PFSK-1 (cell line): ENCODE measurements around the gene ITGB1.

ENCODE experiments used
- FOXP2 ChIP-seq: optimal IDR thresholded peaks from 2 replicates; pipeline ENCODE3; 2011; ENCODE audit warnings: borderline replicate concordance, control low read depth, inconsistent platforms; ENCODE audit not compliant: insufficient read depth; ENCODE audit errors: extremely low read length, extremely low read depth
- POLR2AphosphoS5 ChIP-seq: IDR thresholded peaks from 2 replicates; pipeline ENCODE4 v1.6.1; 2012; ENCODE audit warnings: low read depth, mild to moderate bottlenecking, control low read depth, low read length, moderate library complexity
- SIN3A ChIP-seq: IDR thresholded peaks from 2 replicates; pipeline ENCODE4 v1.6.1; 2012; ENCODE audit warnings: mild to moderate bottlenecking, low read length, moderate library complexity, borderline replicate concordance; ENCODE audit not compliant: insufficient read depth
- TAF1 ChIP-seq: IDR thresholded peaks from 2 replicates; pipeline ENCODE4 v1.6.1; 2012; ENCODE audit warnings: low read length, control low read depth, borderline replicate concordance; ENCODE audit not compliant: insufficient read depth
- TF ChIP-seq, protein P1 (sequence below), 2 experiments: IDR thresholded peaks; 2 replicates each; pipeline versions ENCODE4 v1.6.1 to v1.8.0; 2011 to 2012; ENCODE audit warnings: low read depth in 2 of 2, low read length in 2 of 2, control low read depth in 1 of 2, inconsistent platforms in 1 of 2, mild to moderate bottlenecking in 1 of 2, moderate library complexity in 1 of 2; ENCODE audit not compliant: insufficient read depth in 1 of 2

Gene ITGB1

DNA sequence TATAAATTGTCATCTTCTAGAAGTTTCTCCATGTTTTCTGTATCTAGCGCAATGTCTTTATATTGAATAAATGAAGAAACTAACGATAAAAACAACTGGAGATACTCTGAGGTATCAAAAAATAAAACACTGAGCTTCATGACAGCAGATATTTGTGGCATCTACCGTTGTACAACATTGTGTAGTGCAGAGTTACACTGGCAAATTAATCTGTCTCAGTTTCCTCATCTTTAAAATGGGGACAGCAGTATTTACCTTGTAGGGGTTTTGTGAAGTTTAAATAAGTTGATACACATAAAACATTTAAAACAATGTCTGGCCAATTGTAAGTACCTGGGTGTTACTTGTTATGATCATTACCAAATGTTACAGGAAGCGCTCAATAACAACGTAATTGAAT, 10.4 kb downstream of the ITGB1 start:
- TF ChIP-seq, protein P1, sequence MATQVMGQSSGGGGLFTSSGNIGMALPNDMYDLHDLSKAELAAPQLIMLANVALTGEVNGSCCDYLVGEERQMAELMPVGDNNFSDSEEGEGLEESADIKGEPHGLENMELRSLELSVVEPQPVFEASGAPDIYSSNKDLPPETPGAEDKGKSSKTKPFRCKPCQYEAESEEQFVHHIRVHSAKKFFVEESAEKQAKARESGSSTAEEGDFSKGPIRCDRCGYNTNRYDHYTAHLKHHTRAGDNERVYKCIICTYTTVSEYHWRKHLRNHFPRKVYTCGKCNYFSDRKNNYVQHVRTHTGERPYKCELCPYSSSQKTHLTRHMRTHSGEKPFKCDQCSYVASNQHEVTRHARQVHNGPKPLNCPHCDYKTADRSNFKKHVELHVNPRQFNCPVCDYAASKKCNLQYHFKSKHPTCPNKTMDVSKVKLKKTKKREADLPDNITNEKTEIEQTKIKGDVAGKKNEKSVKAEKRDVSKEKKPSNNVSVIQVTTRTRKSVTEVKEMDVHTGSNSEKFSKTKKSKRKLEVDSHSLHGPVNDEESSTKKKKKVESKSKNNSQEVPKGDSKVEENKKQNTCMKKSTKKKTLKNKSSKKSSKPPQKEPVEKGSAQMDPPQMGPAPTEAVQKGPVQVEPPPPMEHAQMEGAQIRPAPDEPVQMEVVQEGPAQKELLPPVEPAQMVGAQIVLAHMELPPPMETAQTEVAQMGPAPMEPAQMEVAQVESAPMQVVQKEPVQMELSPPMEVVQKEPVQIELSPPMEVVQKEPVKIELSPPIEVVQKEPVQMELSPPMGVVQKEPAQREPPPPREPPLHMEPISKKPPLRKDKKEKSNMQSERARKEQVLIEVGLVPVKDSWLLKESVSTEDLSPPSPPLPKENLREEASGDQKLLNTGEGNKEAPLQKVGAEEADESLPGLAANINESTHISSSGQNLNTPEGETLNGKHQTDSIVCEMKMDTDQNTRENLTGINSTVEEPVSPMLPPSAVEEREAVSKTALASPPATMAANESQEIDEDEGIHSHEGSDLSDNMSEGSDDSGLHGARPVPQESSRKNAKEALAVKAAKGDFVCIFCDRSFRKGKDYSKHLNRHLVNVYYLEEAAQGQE (IDR thresholded peaks at IDR 0.05; ENCODE audit: insufficient read depth in 1 of 2, low read depth in 2 of 2, low read length in 2 of 2), result no peak
- TF ChIP-seq TAF1 (no peak), FOXP2 (no peak), SIN3A (no peak), POLR2AphosphoS5 (no peak)

DNA sequence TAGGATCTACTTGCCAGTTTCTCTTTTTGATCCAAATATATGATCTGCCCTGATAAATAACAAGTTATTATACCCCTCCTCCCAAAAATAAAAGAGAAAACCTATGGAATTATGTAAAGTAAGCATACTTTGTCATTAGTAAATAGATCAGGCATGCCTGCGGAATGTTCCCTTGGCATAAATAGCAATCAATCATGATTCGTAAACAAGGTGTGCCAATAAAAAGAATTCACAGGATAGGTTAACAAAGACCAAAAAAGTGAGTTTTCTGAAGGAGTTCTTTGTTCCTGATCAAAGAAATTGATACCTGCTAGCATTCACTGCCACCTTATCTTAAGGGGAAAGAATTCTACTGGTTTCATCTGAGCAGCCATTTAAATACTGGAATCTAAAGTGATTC, 11.9 kb downstream of the ITGB1 start:
- TF ChIP-seq, protein P1 (IDR thresholded peaks at IDR 0.05; ENCODE audit: insufficient read depth in 1 of 2, low read depth in 2 of 2, low read length in 2 of 2), result no peak
- no peak for TF ChIP-seq TAF1
- TF ChIP-seq POLR2AphosphoS5, result no peak
- no peak for TF ChIP-seq FOXP2
- TF ChIP-seq SIN3A, result no peak

DNA sequence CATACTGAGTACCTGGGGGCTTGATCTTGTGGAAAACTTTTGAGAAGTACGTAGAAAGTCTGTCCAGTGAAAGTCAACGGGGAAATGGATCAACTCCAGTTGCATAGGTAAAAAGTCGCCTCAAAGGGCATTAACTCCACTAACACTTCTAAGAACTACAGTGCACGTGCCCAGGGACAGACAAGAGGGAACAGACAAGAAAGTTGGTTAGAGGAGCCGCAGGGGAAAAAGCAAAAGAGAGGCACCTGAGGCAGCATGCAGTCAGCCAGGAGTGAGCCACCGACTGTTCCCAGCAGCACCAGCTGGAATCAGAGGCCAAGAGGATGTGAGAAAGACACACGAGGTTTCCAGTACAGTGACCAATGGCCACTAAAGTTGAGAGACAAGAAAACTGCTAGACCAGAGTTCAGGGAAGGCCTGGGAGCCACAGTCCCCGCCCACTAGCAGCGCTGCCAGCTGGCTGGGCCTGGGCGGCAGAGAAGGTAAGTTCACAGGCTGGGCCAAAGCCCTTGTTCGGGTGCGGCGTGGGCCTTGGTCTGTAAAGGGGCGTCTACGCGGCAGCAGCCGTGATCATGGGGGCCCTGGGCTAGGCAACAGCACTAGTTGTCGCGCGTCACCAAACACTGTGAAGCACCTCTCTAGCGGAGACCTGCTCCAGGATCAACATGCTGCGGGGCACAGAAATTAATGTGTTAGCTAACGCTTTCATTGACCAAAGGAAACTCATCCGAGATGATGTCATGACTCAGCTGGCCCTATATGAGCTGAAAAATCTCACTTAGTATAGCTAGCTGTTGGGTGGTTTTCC, 14.0 kb downstream of the ITGB1 start:
- TF ChIP-seq, protein P1 (IDR thresholded peaks at IDR 0.05; ENCODE audit: insufficient read depth in 1 of 2, low read depth in 2 of 2, low read length in 2 of 2), result no peak
- TF ChIP-seq POLR2AphosphoS5 (no peak), FOXP2 (no peak), TAF1 (no peak), SIN3A (no peak)

DNA sequence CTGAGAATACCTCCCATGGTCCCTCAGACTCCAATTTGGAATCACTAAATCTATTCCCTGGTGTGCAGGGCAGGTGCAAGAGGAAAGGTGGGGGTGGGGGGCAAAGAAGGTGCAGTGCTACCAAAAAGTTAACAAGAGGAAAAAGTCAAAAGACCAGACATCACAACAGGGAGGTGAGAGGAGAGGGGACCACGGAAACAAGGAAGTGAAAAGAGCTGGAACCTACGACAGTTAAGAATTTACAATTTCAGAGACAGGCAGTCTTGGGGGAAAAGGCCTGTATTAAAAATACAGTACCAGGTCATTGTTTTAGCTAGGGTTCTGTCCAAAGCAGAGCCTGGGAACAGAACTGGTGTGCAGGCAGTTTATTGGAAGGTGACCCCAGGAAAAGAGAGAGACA, 14.6 kb downstream of the ITGB1 start:
- TF ChIP-seq SIN3A, result no peak
- TF ChIP-seq POLR2AphosphoS5, result no peak
- TF ChIP-seq FOXP2, result no peak
- no peak for TF ChIP-seq TAF1
- TF ChIP-seq, protein P1 (IDR thresholded peaks at IDR 0.05; ENCODE audit: insufficient read depth in 1 of 2, low read depth in 2 of 2, low read length in 2 of 2), result no peak
